Upper lobe of right lung (tissue), 1 donor: ENCODE data around the gene EWSR1. TPM values are rescaled to one million over a fixed set of nuclear protein-coding genes. Genes with fewer than 3 reads are reported as not detected.
A peak's percentile ranks its signal among the peaks of the same experiment; 100 is the strongest.

ENCODE experiments used
- ATAC-seq: fragments of 200-7000 bp; cut with Tn5 transposase; one replicate; pipeline ENCODE4 v1.9.1; 2020; ENCODE audit warnings: mild to moderate bottlenecking, moderate library complexity
- DNase-seq: peaks from one replicate; pipeline ENCODE4 v3.0.0-alpha.2; 2020
- H3K27ac ChIP-seq: fragments of 200-600 bp; one replicate; pipeline ENCODE4 v1.8.0; 2022
- H3K27me3 ChIP-seq: fragments of 200-600 bp; one replicate; pipeline ENCODE4 v1.8.0; 2022; ENCODE audit warnings: mild to moderate bottlenecking
- H3K36me3 ChIP-seq: fragments of 200-600 bp; one replicate; pipeline ENCODE4 v1.8.0; 2022
- H3K4me1 ChIP-seq: fragments of 200-600 bp; one replicate; pipeline ENCODE4 v1.8.0; 2022
- H3K4me3 ChIP-seq: fragments of 200-600 bp; one replicate; pipeline ENCODE4 v1.8.0; 2022; ENCODE audit warnings: mild to moderate bottlenecking
- H3K9me3 ChIP-seq: fragments of 200-600 bp; one replicate; pipeline ENCODE4 v1.8.0; 2022
- CTCF ChIP-seq: fragments of 200-600 bp; IDR thresholded peaks from one replicate; pipeline ENCODE4 v1.8.0; 2022; ENCODE audit warnings: antibody characterized with exemption
- intact Hi-C: fragments of 100-400 bp; cut with DNase I; formaldehyde crosslinking; loops from one replicate; pipeline ENCODE4 v1.11.0; 2022
- total RNA-seq: library from RNA; stranded (reverse); fragmentation: NEBNext Ultra II Directional; extraction: Animal tissue kit (Norgen Biotek cat#: 25700); gene quantifications from one replicate; pipeline ENCODE4 v1.2.1, GENCODE V29; 2021
- donor health status: DM: no; HTN: yes; CAD: no; lungs with severe emphysema.

The EWSR1 gene
- total RNA-seq, 1 donor from 2014 or later: 149 TPM

- no peak for ATAC-seq
- Histone ChIP-seq H3K4me1 (peaks cover 17% of the 10 kb centered on the region), H3K27ac (peak overlapping the region; percentile 24), H3K9me3 (no peaks in the 10 kb centered on the region), H3K36me3 (peaks cover 33% of the 10 kb centered on the region), H3K27me3 (no peaks in the 10 kb centered on the region), H3K4me3 (no peak overlapping the region)
- intact Hi-C loops: no loop called here
- DNase-seq: no peak
- TF ChIP-seq CTCF: no peak
These were observed 34.8 kb downstream of the EWSR1 start for GRCh38 chr22:29302681-29303465.

- Histone ChIP-seq H3K27ac (no peak overlapping the region), H3K27me3 (no peaks in the 10 kb centered on the region), H3K4me3 (peak overlapping the region; percentile 85), H3K36me3 (peaks cover 3% of the 10 kb centered on the region), H3K9me3 (no peaks in the 10 kb centered on the region), H3K4me1 (peaks cover 43% of the 10 kb centered on the region)
- DNase-seq (no peak), ATAC-seq (no peak)
- intact Hi-C loops: no loop called here
- TF ChIP-seq CTCF: no peak
These were observed 37.7 kb downstream of the EWSR1 start for GRCh38 chr22:29305836-29306174.

GRCh38 chr22:29306175-29306834 lies 38.2 kb downstream of the EWSR1 start, which contains the start of gene GAS2L1:
Gene GAS2L1 (plus strand): TSS chr22:29306650. CDS start chr22:29308106, 1,456 bp downstream.
- no peaks in the 10 kb centered on the region for H3K27me3 ChIP-seq
- no peaks in the 10 kb centered on the region for H3K36me3 ChIP-seq
- peak; percentile 71 for ATAC-seq
- peak; percentile 67 for TF ChIP-seq CTCF
- H3K27ac ChIP-seq: peak within 1 kb of the TSS; percentile 87
- intact Hi-C loops: no loop called here
- peak; percentile 91 for DNase-seq
- H3K4me3 ChIP-seq: peak within 1 kb of the TSS; percentile 85
- peaks cover 48% of the 10 kb centered on the region for H3K4me1 ChIP-seq
- no peaks in the 10 kb centered on the region for H3K9me3 ChIP-seq

GRCh38 chr22:29306835-29307595 lies 38.9 kb downstream of the EWSR1 start:
- Histone ChIP-seq H3K4me3 (peak overlapping the region; percentile 85), H3K27me3 (no peaks in the 10 kb centered on the region), H3K4me1 (peaks cover 52% of the 10 kb centered on the region), H3K27ac (peak overlapping the region; percentile 87), H3K9me3 (no peaks in the 10 kb centered on the region), H3K36me3 (no peaks in the 10 kb centered on the region)
- intact Hi-C loops: no loop called here
- ATAC-seq (peak; percentile 72), DNase-seq (peak; percentile 91)
- TF ChIP-seq CTCF: no peak

GRCh38 chr22:29307596-29308147 lies 39.6 kb downstream of the EWSR1 start:
- Histone ChIP-seq H3K36me3 (no peaks in the 10 kb centered on the region), H3K4me3 (peak overlapping the region; percentile 85), H3K4me1 (peaks cover 47% of the 10 kb centered on the region), H3K27me3 (no peaks in the 10 kb centered on the region), H3K9me3 (no peaks in the 10 kb centered on the region), H3K27ac (peak overlapping the region; percentile 87)
- intact Hi-C loops: no loop called here
- ATAC-seq: no peak
- no peak for DNase-seq
- TF ChIP-seq CTCF: no peak
